Activated T-helper 17 cell treated with anti-CD3 and anti-CD28 coated beads, Interleukin-2, amount 50 U/mL, for 72 hours (primary cell): ENCODE results near the gene FGF22. TPM values are rescaled to one million over a fixed set of nuclear protein-coding genes. Genes with fewer than 3 reads are reported as not detected.
A peak's percentile ranks its signal among the peaks of the same experiment; 100 is the strongest.

Experiments used
- ATAC-seq: fragments of 150-1000 bp; cut with Tn5 transposase; replicated peaks from 2 replicates; pipeline ENCODE4 v1.10.0; 2021; ENCODE audit warnings: mild to moderate bottlenecking, moderate library complexity
- H3K27ac Mint-ChIP-seq: one replicate; pipeline ENCODE4 v1.8.0; 2022; ENCODE audit warnings: mixed read lengths
- H3K27me3 Mint-ChIP-seq: one replicate; pipeline ENCODE4 v1.8.0; 2022; ENCODE audit warnings: mixed read lengths
- H3K36me3 Mint-ChIP-seq: one replicate; pipeline ENCODE4 v1.8.0; 2022; ENCODE audit warnings: low read depth, mild to moderate bottlenecking, mixed read lengths
- H3K4me1 Mint-ChIP-seq: one replicate; pipeline ENCODE4 v1.8.0; 2022; ENCODE audit warnings: mixed read lengths
- H3K4me3 Mint-ChIP-seq: one replicate; pipeline ENCODE4 v1.8.0; 2022; ENCODE audit warnings: mild to moderate bottlenecking, mixed read lengths
- H3K9me3 Mint-ChIP-seq: one replicate; pipeline ENCODE4 v1.8.0; 2022; ENCODE audit warnings: mixed read lengths
- total RNA-seq, 2 donors: library from RNA; stranded (reverse); gene quantifications; one replicate each; pipeline ENCODE4 v1.2.3, GENCODE V29; 2022

The FGF22 gene
- total RNA-seq, 2 donors from 2014 or later = 1.7 TPM; not detected in 1

- no peaks in the 10 kb centered on the region for H3K4me1 Mint-ChIP-seq
- H3K27me3 Mint-ChIP-seq = peaks cover 5% of the 10 kb centered on the region
- H3K4me3 Mint-ChIP-seq = peak overlapping the region; percentile 53
- no peaks in the 10 kb centered on the region for H3K9me3 Mint-ChIP-seq
- no peak for ATAC-seq
- no peak overlapping the region for H3K27ac Mint-ChIP-seq
- no peaks in the 10 kb centered on the region for H3K36me3 Mint-ChIP-seq
Measured at GRCh38 chr19:678791-679388, 39.2 kb downstream of the FGF22 start.

- ATAC-seq = peak; percentile 9
- Mint-ChIP-seq H3K36me3 (no peaks in the 10 kb centered on the region), H3K27me3 (peaks cover 5% of the 10 kb centered on the region), H3K9me3 (no peaks in the 10 kb centered on the region), H3K4me3 (peak overlapping the region; percentile 53), H3K4me1 (no peaks in the 10 kb centered on the region), H3K27ac (no peak overlapping the region)
Measured at GRCh38 chr19:679418-680286, 40.0 kb downstream of the FGF22 start.

- peak; percentile 88 for ATAC-seq
- peak overlapping the region; percentile 95 for H3K27ac Mint-ChIP-seq
- peaks cover under 1% of the 10 kb centered on the region for H3K27me3 Mint-ChIP-seq
- H3K9me3 Mint-ChIP-seq = no peaks in the 10 kb centered on the region
- H3K4me1 Mint-ChIP-seq = no peaks in the 10 kb centered on the region
- H3K36me3 Mint-ChIP-seq = no peaks in the 10 kb centered on the region
- H3K4me3 Mint-ChIP-seq = peak overlapping the region; percentile 83
Measured at GRCh38 chr19:680287-681028, 40.8 kb downstream of the FGF22 start.

- Mint-ChIP-seq H3K4me1 (no peaks in the 10 kb centered on the region), H3K27me3 (no peaks in the 10 kb centered on the region), H3K36me3 (no peaks in the 10 kb centered on the region), H3K9me3 (no peaks in the 10 kb centered on the region), H3K4me3 (peak overlapping the region; percentile 83), H3K27ac (peak overlapping the region; percentile 95)
- no peak for ATAC-seq
Measured at GRCh38 chr19:681029-682019, 41.6 kb downstream of the FGF22 start.

- H3K27ac Mint-ChIP-seq = no peak overlapping the region
- H3K27me3 Mint-ChIP-seq = no peaks in the 10 kb centered on the region
- no peak overlapping the region for H3K4me3 Mint-ChIP-seq
- ATAC-seq = no peak
- no peaks in the 10 kb centered on the region for H3K36me3 Mint-ChIP-seq
- H3K9me3 Mint-ChIP-seq = no peaks in the 10 kb centered on the region
- H3K4me1 Mint-ChIP-seq = no peaks in the 10 kb centered on the region
Measured at GRCh38 chr19:682678-683320, 43.1 kb downstream of the FGF22 start.

GRCh38 chr19:685454-685931 lies 45.8 kb downstream of the FGF22 start:
- Mint-ChIP-seq H3K36me3 (no peaks in the 10 kb centered on the region), H3K4me3 (no peak overlapping the region), H3K4me1 (no peaks in the 10 kb centered on the region), H3K27ac (no peak overlapping the region), H3K9me3 (no peaks in the 10 kb centered on the region), H3K27me3 (no peaks in the 10 kb centered on the region)
- ATAC-seq = no peak

GRCh38 chr19:686589-687297 lies 47.1 kb downstream of the FGF22 start:
- no peaks in the 10 kb centered on the region for H3K27me3 Mint-ChIP-seq
- H3K4me3 Mint-ChIP-seq = no peak overlapping the region
- no peak for ATAC-seq
- no peaks in the 10 kb centered on the region for H3K9me3 Mint-ChIP-seq
- H3K27ac Mint-ChIP-seq = no peak overlapping the region
- no peaks in the 10 kb centered on the region for H3K4me1 Mint-ChIP-seq
- no peaks in the 10 kb centered on the region for H3K36me3 Mint-ChIP-seq

- no peak for ATAC-seq
- H3K27me3 Mint-ChIP-seq = no peaks in the 10 kb centered on the region
- H3K4me3 Mint-ChIP-seq = no peak overlapping the region
- no peaks in the 10 kb centered on the region for H3K4me1 Mint-ChIP-seq
- peak overlapping the region; percentile 54 for H3K27ac Mint-ChIP-seq
- no peaks in the 10 kb centered on the region for H3K36me3 Mint-ChIP-seq
- H3K9me3 Mint-ChIP-seq = no peaks in the 10 kb centered on the region
Measured at GRCh38 chr19:687569-688166, 48.0 kb downstream of the FGF22 start.

GRCh38 chr19:688214-688613 lies 48.5 kb downstream of the FGF22 start:
- Mint-ChIP-seq H3K4me3 (no peak overlapping the region), H3K36me3 (no peaks in the 10 kb centered on the region), H3K27ac (peak overlapping the region; percentile 54), H3K27me3 (no peaks in the 10 kb centered on the region), H3K4me1 (no peaks in the 10 kb centered on the region), H3K9me3 (no peaks in the 10 kb centered on the region)
- no peak for ATAC-seq

GRCh38 chr19:688992-689391 lies 49.3 kb downstream of the FGF22 start:
- ATAC-seq = no peak
- H3K9me3 Mint-ChIP-seq = no peaks in the 10 kb centered on the region
- no peaks in the 10 kb centered on the region for H3K36me3 Mint-ChIP-seq
- no peak overlapping the region for H3K4me3 Mint-ChIP-seq
- H3K27me3 Mint-ChIP-seq = no peaks in the 10 kb centered on the region
- no peaks in the 10 kb centered on the region for H3K4me1 Mint-ChIP-seq
- H3K27ac Mint-ChIP-seq = no peak overlapping the region

- no peak for ATAC-seq
- no peaks in the 10 kb centered on the region for H3K9me3 Mint-ChIP-seq
- no peak overlapping the region for H3K27ac Mint-ChIP-seq
- H3K27me3 Mint-ChIP-seq = no peaks in the 10 kb centered on the region
- H3K36me3 Mint-ChIP-seq = no peaks in the 10 kb centered on the region
- H3K4me1 Mint-ChIP-seq = no peaks in the 10 kb centered on the region
- H3K4me3 Mint-ChIP-seq = no peak overlapping the region
Measured at GRCh38 chr19:690203-690602, 50.5 kb downstream of the FGF22 start.
